ENCODE measurements around the gene PHKG1.

- TF ChIP-seq, protein P1, sequence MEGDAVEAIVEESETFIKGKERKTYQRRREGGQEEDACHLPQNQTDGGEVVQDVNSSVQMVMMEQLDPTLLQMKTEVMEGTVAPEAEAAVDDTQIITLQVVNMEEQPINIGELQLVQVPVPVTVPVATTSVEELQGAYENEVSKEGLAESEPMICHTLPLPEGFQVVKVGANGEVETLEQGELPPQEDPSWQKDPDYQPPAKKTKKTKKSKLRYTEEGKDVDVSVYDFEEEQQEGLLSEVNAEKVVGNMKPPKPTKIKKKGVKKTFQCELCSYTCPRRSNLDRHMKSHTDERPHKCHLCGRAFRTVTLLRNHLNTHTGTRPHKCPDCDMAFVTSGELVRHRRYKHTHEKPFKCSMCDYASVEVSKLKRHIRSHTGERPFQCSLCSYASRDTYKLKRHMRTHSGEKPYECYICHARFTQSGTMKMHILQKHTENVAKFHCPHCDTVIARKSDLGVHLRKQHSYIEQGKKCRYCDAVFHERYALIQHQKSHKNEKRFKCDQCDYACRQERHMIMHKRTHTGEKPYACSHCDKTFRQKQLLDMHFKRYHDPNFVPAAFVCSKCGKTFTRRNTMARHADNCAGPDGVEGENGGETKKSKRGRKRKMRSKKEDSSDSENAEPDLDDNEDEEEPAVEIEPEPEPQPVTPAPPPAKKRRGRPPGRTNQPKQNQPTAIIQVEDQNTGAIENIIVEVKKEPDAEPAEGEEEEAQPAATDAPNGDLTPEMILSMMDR (IDR thresholded peaks at IDR 0.05) = no peak
- no peak for TF ChIP-seq POLR2A (IDR thresholded peaks at IDR 0.05)
These were observed 5.3 kb downstream of the PHKG1 start for GRCh38 chr7:56087445-56087844.

Measured in esophagus squamous epithelium (tissue), 4 donors.